Endothelial cell of umbilical vein (primary cell): ENCODE measurements around the gene KIF1C.

Experiments
- EZH2 ChIP-seq: IDR thresholded peaks from 2 replicates; pipeline ENCODE4 v1.6.1; 2012; ENCODE audit warnings: borderline replicate concordance, low read depth, mild to moderate bottlenecking, moderate library complexity, low read length, inconsistent platforms; ENCODE audit not compliant: severe bottlenecking
- POLR2AphosphoS5 ChIP-seq: IDR thresholded peaks from 2 replicates; pipeline ENCODE4 v1.6.1; 2012; ENCODE audit warnings: low read depth, mild to moderate bottlenecking, control low read depth, low read length, moderate library complexity; ENCODE audit not compliant: insufficient read depth

- TF ChIP-seq EZH2 (no peak), POLR2AphosphoS5 (no peak)
Measured at GRCh38 chr17:4956493-4957061, 41.2 kb upstream of the KIF1C start.
